DMS79 treated with DMSO at 0.1 percent for 48 hours (cell line): ENCODE measurements around the gene MUC6.

Experiments
- DNase-seq: peaks from one replicate; lab custom pipeline; 2025; lab: John Stamatoyannopoulos, UW

MUC6 gene

GRCh38 chr11:1007279-1007678 lies 29.2 kb downstream of the MUC6 start:
- no peak for DNase-seq

- DNase-seq, result no peak
Observed at GRCh38 chr11:1006762-1007161, 29.8 kb downstream of the MUC6 start.

GRCh38 chr11:1005928-1006327 lies 30.6 kb downstream of the MUC6 start:
- peak; percentile 49 for DNase-seq

GRCh38 chr11:1003159-1003558 lies 33.4 kb downstream of the MUC6 start:
- DNase-seq, result no peak

- no peak for DNase-seq
Observed at GRCh38 chr11:1002406-1002984, 34.0 kb downstream of the MUC6 start.

- no peak for DNase-seq
Observed at GRCh38 chr11:1001617-1002405, 34.7 kb downstream of the MUC6 start.

GRCh38 chr11:1000357-1001278 lies 35.9 kb downstream of the MUC6 start:
- DNase-seq, result no peak

GRCh38 chr11:999009-999408 lies 37.5 kb downstream of the MUC6 start:
- DNase-seq, result no peak

- DNase-seq, result no peak
Observed at GRCh38 chr11:997907-998306, 38.6 kb downstream of the MUC6 start.

- DNase-seq, result no peak
Observed at GRCh38 chr11:996681-997080, 39.8 kb downstream of the MUC6 start.

- no peak for DNase-seq
Observed at GRCh38 chr11:995752-996420, 40.6 kb downstream of the MUC6 start.

- DNase-seq, result no peak
Observed at GRCh38 chr11:995044-995751, 41.3 kb downstream of the MUC6 start.

GRCh38 chr11:993632-994167 lies 42.8 kb downstream of the MUC6 start:
- DNase-seq, result no peak

- no peak for DNase-seq
Observed at GRCh38 chr11:992577-992976, 43.9 kb downstream of the MUC6 start.

- no peak for DNase-seq
Observed at GRCh38 chr11:991711-992307, 44.7 kb downstream of the MUC6 start.

GRCh38 chr11:991034-991433 lies 45.5 kb downstream of the MUC6 start:
- no peak for DNase-seq

GRCh38 chr11:990101-990500 lies 46.4 kb downstream of the MUC6 start:
- DNase-seq, result no peak

- DNase-seq, result no peak
Observed at GRCh38 chr11:987671-988070, 48.8 kb downstream of the MUC6 start.

GRCh38 chr11:986952-987305 lies 49.6 kb downstream of the MUC6 start:
- DNase-seq, result no peak

GRCh38 chr11:986270-986951 lies 50.1 kb downstream of the MUC6 start:
- DNase-seq, result no peak
